ENCODE results near the gene RGPD4.

GRCh38 chr2:107825206-107825563, 1.5 kb upstream of the RGPD4 start:
- TF ChIP-seq HDGF (IDR thresholded peaks at IDR 0.05; ENCODE audit: borderline replicate concordance), result no peak
- TF ChIP-seq FOXM1 (IDR thresholded peaks at IDR 0.05; ENCODE audit: borderline replicate concordance), result no peak
- no peak for TF ChIP-seq FOXK2 (IDR thresholded peaks at IDR 0.05)
- no peak for TF ChIP-seq FOXA1 (IDR thresholded peaks at IDR 0.05)
- no peak for TF ChIP-seq ARNT (IDR thresholded peaks at IDR 0.05)

Data from HEK293T (cell line).